ENCODE measurements around the gene CNTROB. TPM values are rescaled to one million over a fixed set of nuclear protein-coding genes. Genes with fewer than 3 reads are reported as not detected.

The CNTROB gene
- total RNA-seq, 1 experiment from 2014 or later, result 27.5 TPM

- no peak for TF ChIP-seq CTCF (conservative IDR thresholded peaks at IDR 0.05; ENCODE audit: low read depth, low read length)
- no peak for TF ChIP-seq EZH2 (IDR thresholded peaks at IDR 0.05; ENCODE audit: low read length, unreplicated experiment)
- no peak for TF ChIP-seq EZH2phosphoT487 (IDR thresholded peaks at IDR 0.05; ENCODE audit: borderline replicate concordance, low read length)
- Histone ChIP-seq H3K79me2 (ENCODE audit: low read length) (0 out of 2 replicates have a peak, but pooled peaks cover under 1% of the 10 kb centered on the region), H4K20me1 (ENCODE audit: low read length) (no peaks in the 10 kb centered on the region), H3K9me3 (ENCODE audit: low read length) (no peaks in the 10 kb centered on the region), H3K36me3 (ENCODE audit: low read depth, low read length) (peaks cover 3% of the 10 kb centered on the region), H3K9ac (ENCODE audit: low read length) (no peak overlapping the region), H3F3A (ENCODE audit: low read length, unreplicated experiment) (no peaks in the 10 kb centered on the region), H3K4me1 (ENCODE audit: insufficient read depth, low read length) (no peaks in the 10 kb centered on the region), H3K27ac (ENCODE audit: low read length) (no peak overlapping the region), H2AFZ (ENCODE audit: low read length) (no peak overlapping the region), H3K4me2 (ENCODE audit: low read length) (no peak overlapping the region), H3K9me2 (replicated peaks; ENCODE audit: low read length) (no peaks in the 10 kb centered on the region), H3K27me3 (ENCODE audit: low read length) (no peaks in the 10 kb centered on the region), H3K4me3 (ENCODE audit: low read length) (no peak overlapping the region)
- intact Hi-C loops (cut with micrococcal nuclease), result no loop called here
- ATAC-seq (no peak), DNase-seq (no peak)
- CTCF ChIA-PET, result no interaction called here
- POLR2A ChIA-PET (ENCODE audit: unreplicated experiment), result no interaction called here
- BruUV-seq (replicated peaks), result no TSS peak
Measured at GRCh38 chr17:7940743-7941142, 8.7 kb downstream of the CNTROB start.

- ChIA-PET CTCF (interaction anchor here (0.7 kb wide), 1 partner anchor 10 kb away, joined by 14 read pairs; no protein-coding TSS in a partner anchor), POLR2A (ENCODE audit: unreplicated experiment) (no interaction called here)
- Histone ChIP-seq H3K9me3 (ENCODE audit: low read length) (no peaks in the 10 kb centered on the region), H2AFZ (ENCODE audit: low read length) (no peak overlapping the region), H3K4me3 (ENCODE audit: low read length) (no peak overlapping the region), H3K36me3 (ENCODE audit: low read depth, low read length) (peaks cover under 1% of the 10 kb centered on the region), H4K20me1 (ENCODE audit: low read length) (no peaks in the 10 kb centered on the region), H3K27ac (ENCODE audit: low read length) (no peak overlapping the region), H3K9ac (ENCODE audit: low read length) (no peak overlapping the region), H3K79me2 (ENCODE audit: low read length) (no peaks in the 10 kb centered on the region), H3F3A (ENCODE audit: low read length, unreplicated experiment) (no peaks in the 10 kb centered on the region), H3K4me1 (ENCODE audit: insufficient read depth, low read length) (no peaks in the 10 kb centered on the region), H3K9me2 (replicated peaks; ENCODE audit: low read length) (no peaks in the 10 kb centered on the region), H3K27me3 (ENCODE audit: low read length) (no peaks in the 10 kb centered on the region), H3K4me2 (ENCODE audit: low read length) (no peak overlapping the region)
- BruUV-seq (replicated peaks), result no TSS peak
- intact Hi-C loops (cut with micrococcal nuclease), result no loop called here
- DNase-seq (no peak), ATAC-seq (no peak)
- TF ChIP-seq CTCF (conservative IDR thresholded peaks at IDR 0.05; ENCODE audit: low read depth, low read length) (no peak), EZH2phosphoT487 (IDR thresholded peaks at IDR 0.05; ENCODE audit: borderline replicate concordance, low read length) (no peak), EZH2 (IDR thresholded peaks at IDR 0.05; ENCODE audit: low read length, unreplicated experiment) (no peak)
Measured at GRCh38 chr17:7943291-7943690, 11.3 kb downstream of the CNTROB start.

- POLR2A ChIA-PET (ENCODE audit: unreplicated experiment), result no interaction called here
Measured at GRCh38 chr17:7944326-7944725, 12.3 kb downstream of the CNTROB start.

More at GRCh38 chr17:7944326-7944725, 12.3 kb downstream of the CNTROB start:
- H3K9ac ChIP-seq (ENCODE audit: low read length), result no peak overlapping the region
- no peak overlapping the region for H3K4me3 ChIP-seq (ENCODE audit: low read length)
- H3K36me3 ChIP-seq (ENCODE audit: low read depth, low read length), result no peaks in the 10 kb centered on the region; the same call in none of the 2 replicates
- ATAC-seq (no peak), DNase-seq (no peak)
- H3K4me1 ChIP-seq (ENCODE audit: insufficient read depth, low read length), result no peaks in the 10 kb centered on the region
- intact Hi-C loops (cut with micrococcal nuclease), result no loop called here
- no TSS peak for BruUV-seq (replicated peaks)
- no peak overlapping the region for H3K27ac ChIP-seq (ENCODE audit: low read length)
- no peaks in the 10 kb centered on the region for H4K20me1 ChIP-seq (ENCODE audit: low read length)
- H3F3A ChIP-seq (ENCODE audit: low read length, unreplicated experiment), result no peaks in the 10 kb centered on the region
- no peaks in the 10 kb centered on the region for H3K79me2 ChIP-seq (ENCODE audit: low read length)
- no peaks in the 10 kb centered on the region for H3K27me3 ChIP-seq (ENCODE audit: low read length)
- no peaks in the 10 kb centered on the region for H3K9me3 ChIP-seq (ENCODE audit: low read length)
- no peaks in the 10 kb centered on the region for H3K9me2 ChIP-seq (replicated peaks; ENCODE audit: low read length)
- CTCF ChIA-PET, result no interaction called here
- no peak overlapping the region for H2AFZ ChIP-seq (ENCODE audit: low read length)
- no peak overlapping the region for H3K4me2 ChIP-seq (ENCODE audit: low read length)
- TF ChIP-seq CTCF (conservative IDR thresholded peaks at IDR 0.05; ENCODE audit: low read depth, low read length) (no peak), EZH2 (IDR thresholded peaks at IDR 0.05; ENCODE audit: low read length, unreplicated experiment) (no peak), EZH2phosphoT487 (IDR thresholded peaks at IDR 0.05; ENCODE audit: borderline replicate concordance, low read length) (no peak)

Data from PC-3 (cell line).